ENCODE results near the gene ARID1B.
A peak's percentile ranks its signal among the peaks of the same experiment; 100 is the strongest.

ARID1B gene

DNA sequence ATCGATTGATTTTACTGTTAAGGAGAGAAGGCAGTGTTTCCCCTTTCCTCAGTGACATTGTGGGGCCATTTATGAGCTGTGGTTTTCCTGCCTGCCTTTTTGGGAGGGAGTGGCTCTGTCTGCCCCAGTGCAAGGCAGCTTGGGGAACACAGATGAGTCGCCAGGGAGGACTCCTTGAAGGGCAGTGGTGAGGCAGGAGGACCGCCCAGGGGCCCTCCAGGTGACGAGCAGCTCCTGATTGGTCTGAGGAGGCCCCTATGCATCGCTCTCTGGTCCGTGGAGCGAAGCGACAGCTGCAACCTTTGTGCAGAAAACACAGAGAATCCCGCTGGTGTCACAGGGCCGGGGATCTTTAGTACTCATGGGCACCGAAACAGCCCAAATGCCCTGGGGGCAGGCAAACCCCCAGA is 445.8 kb downstream of the ARID1B start:
- peaks cover 0 to 6% (median 0%) of the 10 kb centered on the region in 5 experiments for H3K27me3 ChIP-seq (replicated peaks in 2 of 5; ENCODE audit: control insufficient read depth in 4 of 5, insufficient read depth in 5 of 5, low read length in 4 of 5)
- peaks cover 0 to 46% (median 35%) of the 10 kb centered on the region in 4 experiments for H3K4me1 ChIP-seq (ENCODE audit: control extremely low read depth in 1 of 4, control insufficient read depth in 4 of 4, insufficient read depth in 4 of 4, low read length in 3 of 4)
- H3K9me3 ChIP-seq (ENCODE audit: control extremely low read depth in 1 of 5, control insufficient read depth in 4 of 5, insufficient read depth in 2 of 5, low read depth in 1 of 5, low read length in 4 of 5) = no peaks in the 10 kb centered on the region
- ChIA-PET POLR2A (interaction anchor here (0.8 to 1.1 kb wide), 2 partner anchors 12 to 13 kb away, joined by 3 to 5 read pairs; no protein-coding TSS in a partner anchor), CTCF (interaction anchor here (1.0 to 3.6 kb wide), 10 partner anchors 8 to 55 kb away, joined by 3 to 21 read pairs (median 6); no protein-coding TSS in a partner anchor)
- peak overlapping the region in 4 of 7 experiments; percentile 36 to 62 (median 50) for H3K4me3 ChIP-seq (ENCODE audit: control insufficient read depth in 1 of 7, extremely low read depth in 1 of 7, insufficient read depth in 4 of 7, low read depth in 2 of 7, low read length in 6 of 7)
- peak; percentile 43 to 76 (median 71) for DNase-seq
- H3K27ac ChIP-seq (ENCODE audit: insufficient read depth in 1 of 2, low read depth in 1 of 2, low read length in 2 of 2, poor library complexity in 1 of 2, severe bottlenecking in 2 of 2) = no peak overlapping the region
- 10% methylated on average over 11 of the region's 11 CpGs for WGBS (ENCODE audit: insufficient coverage)
- H3K36me3 ChIP-seq (ENCODE audit: control insufficient read depth in 4 of 4, insufficient read depth in 4 of 4, low read length in 3 of 4) = no peaks in the 10 kb centered on the region

- H3K36me3 ChIP-seq (ENCODE audit: control insufficient read depth in 4 of 4, insufficient read depth in 4 of 4, low read length in 3 of 4) = no peaks in the 10 kb centered on the region
- CTCF ChIA-PET = interaction anchor here (1.1 to 3.6 kb wide), 9 partner anchors 8 to 54 kb away, joined by 3 to 21 read pairs (median 7); no protein-coding TSS in a partner anchor
- H3K27ac ChIP-seq (ENCODE audit: insufficient read depth in 1 of 2, low read depth in 1 of 2, low read length in 2 of 2, poor library complexity in 1 of 2, severe bottlenecking in 2 of 2) = no peak overlapping the region
- POLR2A ChIA-PET = interaction anchor here (0.8 to 1.1 kb wide), 2 partner anchors 12 kb away, joined by 3 to 5 read pairs; no protein-coding TSS in a partner anchor
- H3K4me3 ChIP-seq (ENCODE audit: control insufficient read depth in 1 of 7, extremely low read depth in 1 of 7, insufficient read depth in 4 of 7, low read depth in 2 of 7, low read length in 6 of 7) = no peak overlapping the region
- H3K27me3 ChIP-seq (replicated peaks in 2 of 5; ENCODE audit: control insufficient read depth in 4 of 5, insufficient read depth in 5 of 5, low read length in 4 of 5) = peaks cover 0 to 6% (median 0%) of the 10 kb centered on the region in 5 experiments
- H3K9me3 ChIP-seq (ENCODE audit: control extremely low read depth in 1 of 5, control insufficient read depth in 4 of 5, insufficient read depth in 2 of 5, low read depth in 1 of 5, low read length in 4 of 5) = no peaks in the 10 kb centered on the region
- WGBS (ENCODE audit: insufficient coverage) = 89% methylated on average over 12 of the region's 15 CpGs
- no peak for DNase-seq
- peaks cover 0 to 47% (median 36%) of the 10 kb centered on the region in 4 experiments for H3K4me1 ChIP-seq (ENCODE audit: control extremely low read depth in 1 of 4, control insufficient read depth in 4 of 4, insufficient read depth in 4 of 4, low read length in 3 of 4)
Measured at GRCh38 chr6:157223511-157223910, 446.3 kb downstream of the ARID1B start.

GRCh38 chr6:157224178-157224950 is 447.2 kb downstream of the ARID1B start:
- CTCF ChIA-PET = interaction anchor here (0.6 to 3.6 kb wide), 5 partner anchors 9 to 77 kb away, joined by 3 to 21 read pairs (median 7); no protein-coding TSS in a partner anchor
- POLR2A ChIA-PET = interaction anchor here (0.6 kb wide), 1 partner anchor 706 kb away, joined by 5 read pairs; no protein-coding TSS in a partner anchor
- Histone ChIP-seq H3K36me3 (ENCODE audit: control insufficient read depth in 4 of 4, insufficient read depth in 4 of 4, low read length in 3 of 4) (no peaks in the 10 kb centered on the region), H3K4me1 (ENCODE audit: control extremely low read depth in 1 of 4, control insufficient read depth in 4 of 4, insufficient read depth in 4 of 4, low read length in 3 of 4) (peaks cover 0 to 47% (median 36%) of the 10 kb centered on the region in 4 experiments), H3K9me3 (ENCODE audit: control extremely low read depth in 1 of 5, control insufficient read depth in 4 of 5, insufficient read depth in 2 of 5, low read depth in 1 of 5, low read length in 4 of 5) (no peaks in the 10 kb centered on the region), H3K27me3 (replicated peaks in 2 of 5; ENCODE audit: control insufficient read depth in 4 of 5, insufficient read depth in 5 of 5, low read length in 4 of 5) (peaks cover 0 to 6% (median 0%) of the 10 kb centered on the region in 5 experiments), H3K27ac (ENCODE audit: insufficient read depth in 1 of 2, low read depth in 1 of 2, low read length in 2 of 2, poor library complexity in 1 of 2, severe bottlenecking in 2 of 2) (no peak overlapping the region), H3K4me3 (ENCODE audit: control insufficient read depth in 1 of 7, extremely low read depth in 1 of 7, insufficient read depth in 4 of 7, low read depth in 2 of 7, low read length in 6 of 7) (no peak overlapping the region)
- 95% methylated on average over 27 of the region's 33 CpGs for WGBS (ENCODE audit: insufficient coverage)
- DNase-seq = no peak

DNA sequence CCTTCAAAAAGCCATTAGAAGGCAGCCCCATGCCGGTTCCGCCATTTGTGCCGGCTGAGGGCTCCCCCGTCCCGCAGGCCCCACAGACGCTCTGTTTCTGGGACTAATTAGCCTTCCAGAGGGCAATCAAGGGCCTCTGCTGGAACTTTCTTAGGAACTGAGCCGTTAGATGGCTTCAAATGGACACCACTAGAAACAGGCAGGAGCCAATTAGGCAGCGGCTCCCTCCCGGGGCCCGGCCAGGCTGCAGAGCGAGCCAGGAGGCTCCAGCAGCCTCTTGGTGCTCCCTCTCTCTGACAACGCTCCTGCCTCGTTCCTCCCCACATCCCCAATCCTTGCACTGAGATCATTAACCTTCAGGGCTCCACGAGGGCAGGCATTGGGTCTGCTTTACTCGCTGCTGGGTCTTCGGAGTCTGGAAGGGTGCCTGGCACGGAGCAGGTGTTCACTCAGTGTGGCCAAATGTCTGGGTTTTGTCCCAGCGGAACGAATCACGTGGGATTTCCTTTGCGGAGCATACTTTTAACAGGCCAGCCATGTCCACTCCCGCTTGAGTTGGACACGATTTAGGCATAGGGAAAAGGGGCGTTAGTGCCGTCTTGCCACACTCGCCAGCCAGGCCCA is 447.9 kb downstream of the ARID1B start:
- no peak for DNase-seq

GRCh38 chr6:157225575-157225995 is 448.4 kb downstream of the ARID1B start:
- no peak for DNase-seq
- no peaks in the 10 kb centered on the region for H3K9me3 ChIP-seq (ENCODE audit: control extremely low read depth in 1 of 5, control insufficient read depth in 4 of 5, insufficient read depth in 2 of 5, low read depth in 1 of 5, low read length in 4 of 5)
- H3K4me3 ChIP-seq (ENCODE audit: control insufficient read depth in 1 of 7, extremely low read depth in 1 of 7, insufficient read depth in 4 of 7, low read depth in 2 of 7, low read length in 6 of 7) = no peak overlapping the region
- 94% methylated on average over 12 of the region's 12 CpGs for WGBS (ENCODE audit: insufficient coverage)
- H3K27me3 ChIP-seq (replicated peaks in 2 of 5; ENCODE audit: control insufficient read depth in 4 of 5, insufficient read depth in 5 of 5, low read length in 4 of 5) = peaks cover 0 to 6% (median 0%) of the 10 kb centered on the region in 5 experiments
- H3K4me1 ChIP-seq (ENCODE audit: control extremely low read depth in 1 of 4, control insufficient read depth in 4 of 4, insufficient read depth in 4 of 4, low read length in 3 of 4) = peaks cover 0 to 46% (median 33%) of the 10 kb centered on the region in 4 experiments
- CTCF ChIA-PET = interaction anchor here (1.1 to 3.6 kb wide), 5 partner anchors 11 to 50 kb away, joined by 3 to 21 read pairs (median 4); no protein-coding TSS in a partner anchor
- H3K27ac ChIP-seq (ENCODE audit: insufficient read depth in 1 of 2, low read depth in 1 of 2, low read length in 2 of 2, poor library complexity in 1 of 2, severe bottlenecking in 2 of 2) = no peak overlapping the region
- POLR2A ChIA-PET = no interaction called here
- no peaks in the 10 kb centered on the region for H3K36me3 ChIP-seq (ENCODE audit: control insufficient read depth in 4 of 4, insufficient read depth in 4 of 4, low read length in 3 of 4)

More for the DNA sequence above, 447.9 kb downstream of the ARID1B start:
- no peaks in the 10 kb centered on the region for H3K9me3 ChIP-seq (ENCODE audit: control extremely low read depth in 1 of 5, control insufficient read depth in 4 of 5, insufficient read depth in 2 of 5, low read depth in 1 of 5, low read length in 4 of 5)
- WGBS (ENCODE audit: insufficient coverage) = 97% methylated on average over 24 of the region's 26 CpGs
- no peaks in the 10 kb centered on the region for H3K36me3 ChIP-seq (ENCODE audit: control insufficient read depth in 4 of 4, insufficient read depth in 4 of 4, low read length in 3 of 4)
- H3K4me1 ChIP-seq (ENCODE audit: control extremely low read depth in 1 of 4, control insufficient read depth in 4 of 4, insufficient read depth in 4 of 4, low read length in 3 of 4) = peaks cover 0 to 47% (median 36%) of the 10 kb centered on the region in 4 experiments
- ChIA-PET POLR2A (no interaction called here), CTCF (interaction anchor here (0.9 to 3.6 kb wide), 4 partner anchors 11 to 50 kb away, joined by 3 to 21 read pairs (median 4); no protein-coding TSS in a partner anchor)
- no peak overlapping the region for H3K4me3 ChIP-seq (ENCODE audit: control insufficient read depth in 1 of 7, extremely low read depth in 1 of 7, insufficient read depth in 4 of 7, low read depth in 2 of 7, low read length in 6 of 7)
- peaks cover 0 to 6% (median 0%) of the 10 kb centered on the region in 5 experiments for H3K27me3 ChIP-seq (replicated peaks in 2 of 5; ENCODE audit: control insufficient read depth in 4 of 5, insufficient read depth in 5 of 5, low read length in 4 of 5)
- no peak overlapping the region for H3K27ac ChIP-seq (ENCODE audit: insufficient read depth in 1 of 2, low read depth in 1 of 2, low read length in 2 of 2, poor library complexity in 1 of 2, severe bottlenecking in 2 of 2)

DNA sequence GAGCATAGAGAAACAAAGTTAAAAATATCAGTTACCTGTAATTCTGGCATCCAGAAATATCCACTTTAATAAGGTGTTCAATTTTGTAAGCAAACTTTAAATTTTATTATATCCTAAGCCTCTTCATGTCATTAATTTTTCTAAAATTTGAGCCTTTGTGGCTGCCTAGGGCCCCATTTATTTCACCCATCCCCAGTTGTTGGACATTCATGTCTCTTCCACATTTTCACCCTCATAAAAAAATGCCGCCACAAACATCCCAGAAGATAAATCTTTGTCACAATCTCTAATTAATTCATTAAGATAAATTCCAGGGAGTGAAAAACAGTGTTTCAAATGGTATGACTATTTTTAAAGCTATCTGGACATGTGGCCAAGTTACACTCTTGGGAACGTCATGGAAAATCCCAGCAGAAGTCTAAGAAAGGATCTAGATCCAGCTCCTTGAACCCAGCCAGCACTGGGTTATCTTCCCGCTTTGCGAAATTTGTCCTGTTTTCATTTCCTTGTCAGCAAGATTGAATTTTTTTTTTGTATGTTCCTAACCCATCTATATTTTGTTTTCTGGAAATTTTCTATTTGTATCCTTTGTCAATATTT is 448.9 kb downstream of the ARID1B start:
- no peaks in the 10 kb centered on the region for H3K36me3 ChIP-seq (ENCODE audit: control insufficient read depth in 4 of 4, insufficient read depth in 4 of 4, low read length in 3 of 4)
- 100% methylated on average over 2 of the region's 4 CpGs for WGBS (ENCODE audit: insufficient coverage)
- POLR2A ChIA-PET = no interaction called here
- H3K4me3 ChIP-seq (ENCODE audit: control insufficient read depth in 1 of 7, extremely low read depth in 1 of 7, insufficient read depth in 4 of 7, low read depth in 2 of 7, low read length in 6 of 7) = no peak overlapping the region
- H3K9me3 ChIP-seq (ENCODE audit: control extremely low read depth in 1 of 5, control insufficient read depth in 4 of 5, insufficient read depth in 2 of 5, low read depth in 1 of 5, low read length in 4 of 5) = no peaks in the 10 kb centered on the region
- H3K4me1 ChIP-seq (ENCODE audit: control extremely low read depth in 1 of 4, control insufficient read depth in 4 of 4, insufficient read depth in 4 of 4, low read length in 3 of 4) = peaks cover 0 to 41% (median 30%) of the 10 kb centered on the region in 4 experiments
- H3K27me3 ChIP-seq (replicated peaks in 2 of 5; ENCODE audit: control insufficient read depth in 4 of 5, insufficient read depth in 5 of 5, low read length in 4 of 5) = peaks cover 0 to 6% (median 0%) of the 10 kb centered on the region in 5 experiments
- DNase-seq = no peak
- no peak overlapping the region for H3K27ac ChIP-seq (ENCODE audit: insufficient read depth in 1 of 2, low read depth in 1 of 2, low read length in 2 of 2, poor library complexity in 1 of 2, severe bottlenecking in 2 of 2)
- CTCF ChIA-PET = interaction anchor here (1.1 to 3.6 kb wide), 5 partner anchors 10 to 49 kb away, joined by 3 to 21 read pairs (median 4); no protein-coding TSS in a partner anchor
